ENCODE measurements around the gene SAMD3.
"Not testable (repeated sequence)": the region's sequence is repeated elsewhere in the genome, so short reads cannot be mapped to it uniquely, and the experiment has no call there.

SAMD3 gene

GRCh38 chr6:130222775-130223174 is at the start of gene SAMD3:
SAMD3 (minus strand) TSS chr6:130222951; CDS start chr6:130215273, 7,678 bp downstream.
- no peak for DNase-seq (ENCODE audit: low spot score)

- DNase-seq (ENCODE audit: low spot score), result no peak
Measured at GRCh38 chr6:130269969-130270635, 47.4 kb upstream of the SAMD3 start.

GRCh38 chr6:130265553-130265952 is 42.8 kb upstream of the SAMD3 start:
- DNase-seq (ENCODE audit: low spot score), result not testable (repeated sequence)

GRCh38 chr6:130262008-130262407 is 39.3 kb upstream of the SAMD3 start:
- no peak for DNase-seq (ENCODE audit: low spot score)

- not testable (repeated sequence) for DNase-seq (ENCODE audit: low spot score)
Measured at GRCh38 chr6:130261558-130261957, 38.8 kb upstream of the SAMD3 start.

- not testable (repeated sequence) for DNase-seq (ENCODE audit: low spot score)
Measured at GRCh38 chr6:130260614-130261241, 38.0 kb upstream of the SAMD3 start.

- not testable (repeated sequence) for DNase-seq (ENCODE audit: low spot score)
Measured at GRCh38 chr6:130260050-130260462, 37.3 kb upstream of the SAMD3 start.

- DNase-seq (ENCODE audit: low spot score), result no peak
Measured at GRCh38 chr6:130259557-130259956, 36.8 kb upstream of the SAMD3 start.

GRCh38 chr6:130259140-130259539 is 36.4 kb upstream of the SAMD3 start:
- DNase-seq (ENCODE audit: low spot score), result no peak

GRCh38 chr6:130252527-130253237 is 29.9 kb upstream of the SAMD3 start:
- DNase-seq (ENCODE audit: low spot score), result peak; percentile 35

GRCh38 chr6:130245267-130245666 is 22.5 kb upstream of the SAMD3 start:
- no peak for DNase-seq (ENCODE audit: low spot score)

- DNase-seq (ENCODE audit: low spot score), result no peak
Measured at GRCh38 chr6:130244728-130245127, 22.0 kb upstream of the SAMD3 start.

GRCh38 chr6:130240232-130240631 is 17.5 kb upstream of the SAMD3 start:
- DNase-seq (ENCODE audit: low spot score), result no peak

- DNase-seq (ENCODE audit: low spot score), result no peak
Measured at GRCh38 chr6:130239755-130240154, 17.0 kb upstream of the SAMD3 start.

- no peak for DNase-seq (ENCODE audit: low spot score)
Measured at GRCh38 chr6:130233330-130233729, 10.6 kb upstream of the SAMD3 start.

- not testable (repeated sequence) for DNase-seq (ENCODE audit: low spot score)
Measured at GRCh38 chr6:130230531-130230930, 7.8 kb upstream of the SAMD3 start.

GRCh38 chr6:130229645-130230044 is 6.9 kb upstream of the SAMD3 start:
- no peak for DNase-seq (ENCODE audit: low spot score)

GRCh38 chr6:130223508-130223907 is 757 bp upstream of the SAMD3 start:
- DNase-seq (ENCODE audit: low spot score), result no peak

GRCh38 chr6:130218134-130218533 is 4.6 kb downstream of the SAMD3 start:
- DNase-seq (ENCODE audit: low spot score), result no peak

GRCh38 chr6:130216620-130217019 is 6.1 kb downstream of the SAMD3 start:
- no peak for DNase-seq (ENCODE audit: low spot score)

- no peak for DNase-seq (ENCODE audit: low spot score)
Measured at GRCh38 chr6:130215526-130215925, 7.2 kb downstream of the SAMD3 start.

- DNase-seq (ENCODE audit: low spot score), result no peak
Measured at GRCh38 chr6:130212215-130212874, 10.4 kb downstream of the SAMD3 start.

GRCh38 chr6:130211691-130212090 is 11.1 kb downstream of the SAMD3 start:
- DNase-seq (ENCODE audit: low spot score), result no peak

Data from SW480 (cell line).